GM21515 (cell line): ENCODE measurements around the gene ITSN1.
"Not testable (repeated sequence)": the region's sequence is repeated elsewhere in the genome, so short reads cannot be mapped to it uniquely, and the experiment has no call there.

ENCODE experiments used
- ATAC-seq: cut with Tn5 transposase; IDR thresholded peaks from one replicate; pipeline ENCODE4 v1.9.1; 2021; ENCODE audit not compliant: unreplicated experiment

The ITSN1 gene

DNA sequence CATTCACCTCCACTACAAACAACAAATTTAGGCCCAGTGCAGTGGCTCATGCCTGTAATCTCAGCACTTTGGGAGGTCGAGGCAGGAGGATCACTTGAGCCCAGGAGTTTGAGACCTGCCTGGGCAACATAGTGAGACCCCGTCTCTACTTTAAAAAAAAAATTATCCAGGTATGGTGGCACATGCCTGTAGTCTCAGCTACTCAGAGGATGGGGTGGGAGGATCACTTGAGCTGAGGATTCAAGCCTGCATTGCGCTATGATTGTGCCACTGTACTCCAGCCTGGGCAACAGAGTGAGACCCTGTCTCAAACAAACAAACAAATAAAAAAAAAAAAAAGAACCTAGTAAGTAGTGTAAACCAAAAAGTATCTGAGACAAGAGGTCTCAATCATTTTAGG is 86.8 kb downstream of the ITSN1 start:
- not testable (repeated sequence) for ATAC-seq

DNA sequence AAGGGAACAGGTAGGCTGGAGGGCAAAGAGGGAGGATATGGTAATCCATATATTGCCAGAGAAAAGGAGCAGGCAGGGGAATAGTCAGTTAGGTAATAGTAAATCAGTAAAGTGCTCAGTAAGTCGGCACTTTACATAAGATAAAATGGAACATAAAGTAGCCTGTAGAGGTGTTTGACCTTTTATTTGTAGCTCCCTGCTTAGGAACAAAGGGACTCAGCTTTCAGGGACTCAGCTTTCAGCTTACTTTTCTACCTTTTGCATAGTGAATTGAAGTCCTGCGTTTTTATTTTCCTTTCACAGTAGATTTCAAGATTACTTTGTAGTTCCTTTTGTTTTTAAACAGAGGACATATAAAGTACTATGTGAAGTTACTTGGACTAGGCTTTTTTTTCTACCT is 87.3 kb downstream of the ITSN1 start:
- ATAC-seq = no peak

DNA sequence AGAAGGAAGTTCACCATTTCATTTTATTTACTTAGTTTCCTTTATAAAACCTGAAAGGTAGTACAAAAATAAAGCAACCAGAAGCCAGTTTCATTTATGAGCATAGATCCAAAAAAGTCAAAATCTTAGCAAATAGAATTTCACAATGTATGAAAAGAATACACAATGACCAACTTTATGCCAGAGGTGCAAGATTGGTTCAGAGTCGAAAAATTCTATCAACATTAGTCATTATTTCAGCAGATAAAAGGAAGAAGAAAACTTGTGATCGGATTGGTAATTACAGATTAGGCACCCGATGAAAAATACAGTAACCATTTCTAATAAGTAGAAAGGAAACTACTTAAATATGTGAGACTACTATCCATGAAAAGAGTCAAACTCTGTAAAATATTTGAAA is 89.1 kb downstream of the ITSN1 start:
- no peak for ATAC-seq

DNA sequence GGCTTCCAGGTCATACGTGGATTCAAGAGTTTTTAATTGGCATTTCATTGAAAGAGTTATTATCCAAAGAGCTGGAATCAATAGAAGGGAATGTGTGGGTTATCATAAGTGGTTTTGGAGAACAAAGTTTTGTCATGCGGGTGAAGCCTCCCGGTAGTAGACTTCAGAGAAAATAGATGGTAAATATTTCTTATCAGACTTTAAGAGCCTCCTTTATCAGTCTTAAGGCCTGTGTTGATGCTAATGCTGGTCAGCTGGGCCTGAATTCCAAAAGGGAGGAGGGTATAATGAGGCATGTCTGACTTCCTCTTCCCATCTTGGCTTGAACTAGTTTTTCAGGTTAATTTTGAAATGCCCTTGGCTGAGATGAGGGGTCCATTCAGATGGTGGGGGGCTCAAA is 89.7 kb downstream of the ITSN1 start:
- ATAC-seq = no peak

DNA sequence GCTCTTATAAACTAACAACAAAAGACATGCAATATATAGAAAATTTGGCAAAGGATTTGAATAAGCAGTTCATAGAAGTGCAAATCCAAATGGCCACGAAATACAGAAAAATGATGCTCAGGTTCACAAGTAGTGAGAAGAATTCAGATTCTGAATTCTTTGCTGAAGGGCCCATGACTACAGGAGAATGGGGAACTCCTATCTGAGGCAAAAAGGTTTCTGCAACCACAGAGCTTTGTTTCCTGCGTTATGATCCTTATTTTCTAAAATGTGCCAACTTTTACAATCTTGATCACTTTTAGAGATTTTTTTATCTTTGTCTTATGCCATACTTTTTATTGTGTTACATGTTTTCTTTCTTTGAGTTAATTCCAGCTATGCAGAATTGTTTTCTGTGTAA is 91.3 kb downstream of the ITSN1 start:
- no peak for ATAC-seq

DNA sequence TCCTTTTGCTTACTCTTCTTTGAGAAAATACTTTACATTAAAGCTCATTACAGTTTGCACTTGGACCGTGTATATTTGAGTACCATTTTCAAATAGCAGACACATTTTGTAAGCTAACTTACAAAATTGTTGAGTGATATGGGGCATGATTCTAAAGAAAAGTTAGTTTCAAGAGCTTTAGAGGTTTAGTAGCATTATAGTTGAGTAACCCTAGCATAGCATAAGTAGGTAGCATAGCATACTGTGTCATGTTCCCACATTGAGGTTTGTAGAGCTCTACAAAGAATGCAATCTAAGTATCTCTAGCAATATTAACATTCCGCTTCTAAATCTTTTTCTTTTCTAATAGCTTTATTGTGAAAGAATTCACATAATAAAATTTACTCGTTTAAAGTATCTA is 92.0 kb downstream of the ITSN1 start:
- ATAC-seq = no peak

DNA sequence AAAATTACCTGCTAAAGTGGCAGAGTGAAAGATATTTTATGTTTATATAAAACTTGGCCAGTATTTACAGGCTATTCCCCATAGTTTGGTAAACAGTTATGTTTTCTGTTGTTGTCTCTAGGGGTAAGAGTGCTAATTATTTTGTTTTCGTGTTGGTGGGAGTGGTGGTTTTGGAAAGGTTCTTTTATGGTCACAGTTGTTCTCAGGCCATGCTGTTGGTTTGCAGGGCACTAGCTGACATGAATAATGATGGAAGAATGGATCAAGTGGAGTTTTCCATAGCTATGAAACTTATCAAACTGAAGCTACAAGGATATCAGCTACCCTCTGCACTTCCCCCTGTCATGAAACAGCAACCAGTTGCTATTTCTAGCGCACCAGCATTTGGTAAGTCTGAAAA is 92.5 kb downstream of the ITSN1 start:
- ATAC-seq = no peak

DNA sequence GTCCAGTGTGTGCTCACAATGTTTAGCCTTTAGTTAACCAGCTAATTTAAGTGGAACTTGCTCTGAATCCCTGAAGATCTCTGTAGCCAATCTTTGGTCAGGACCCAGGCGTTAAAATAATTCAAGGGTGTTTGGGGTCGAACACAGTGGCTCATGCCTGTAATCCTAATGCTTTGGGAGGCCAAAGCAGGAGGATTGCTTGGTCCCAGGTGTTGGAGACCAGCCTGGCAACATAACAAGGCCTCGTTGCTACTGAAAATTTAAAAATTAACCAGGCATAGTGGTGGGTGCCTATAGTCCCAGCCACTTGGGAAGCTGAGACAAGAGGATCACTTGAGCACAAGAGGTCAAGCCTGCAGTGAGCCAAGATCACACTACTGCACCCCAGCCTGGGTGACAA is 94.3 kb downstream of the ITSN1 start:
- ATAC-seq = no peak

DNA sequence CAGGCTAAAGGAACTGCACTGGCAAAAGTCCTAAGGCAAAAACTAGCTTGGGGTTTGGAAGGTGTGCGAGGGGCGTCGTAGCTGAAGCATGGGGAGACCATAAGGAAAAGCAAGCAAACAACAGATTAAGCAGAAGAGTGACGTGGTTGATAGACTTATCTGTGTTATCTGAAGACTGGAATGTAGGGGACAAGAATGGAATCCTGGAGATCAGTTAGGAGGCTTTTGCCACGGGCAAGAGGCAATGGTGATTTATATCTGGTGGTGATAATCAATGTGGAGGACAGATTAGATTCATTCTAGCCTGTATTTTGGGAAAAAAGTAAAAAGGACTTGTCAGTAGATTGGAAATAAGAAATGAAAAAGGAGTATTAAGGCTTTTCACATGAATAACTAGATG is 97.4 kb downstream of the ITSN1 start:
- no peak for ATAC-seq

DNA sequence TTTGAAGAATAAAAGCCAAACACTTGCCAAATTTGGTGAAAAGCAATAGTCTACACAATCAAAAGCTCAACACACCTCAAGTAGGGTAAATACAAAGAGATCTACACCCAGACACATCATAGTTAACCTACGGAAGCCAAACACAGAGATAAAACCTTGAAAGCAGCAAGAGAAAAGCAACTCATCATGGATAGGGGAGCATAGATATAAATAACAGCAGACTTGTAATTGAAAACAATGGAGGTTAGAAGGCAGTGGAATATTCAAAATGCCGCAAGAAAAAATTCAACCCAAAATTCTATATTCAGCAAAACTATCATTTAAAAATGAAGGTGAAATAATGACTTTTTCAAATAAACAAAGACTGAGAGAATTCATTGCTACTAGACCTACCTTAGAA is 105.1 kb downstream of the ITSN1 start:
- no peak for ATAC-seq

DNA sequence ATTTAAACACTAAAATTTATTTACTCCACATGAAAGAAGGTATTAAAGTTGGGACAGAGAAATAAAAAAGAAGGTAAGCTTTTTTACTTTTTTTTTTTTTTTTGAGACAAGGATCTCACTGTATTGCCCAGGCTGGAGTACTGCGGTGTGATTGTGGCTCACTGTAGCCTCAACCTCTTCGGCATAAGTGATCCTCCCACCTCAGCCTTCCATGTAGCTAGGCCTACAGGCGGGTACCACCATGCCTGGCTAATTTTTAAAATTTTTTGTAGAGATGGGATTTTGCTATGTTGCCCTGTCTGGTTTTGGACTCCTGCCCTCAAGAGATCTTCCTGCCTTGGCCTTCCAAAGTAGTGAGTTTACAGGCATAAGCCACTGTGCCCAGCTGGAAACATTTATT is 106.6 kb downstream of the ITSN1 start:
- ATAC-seq = no peak

DNA sequence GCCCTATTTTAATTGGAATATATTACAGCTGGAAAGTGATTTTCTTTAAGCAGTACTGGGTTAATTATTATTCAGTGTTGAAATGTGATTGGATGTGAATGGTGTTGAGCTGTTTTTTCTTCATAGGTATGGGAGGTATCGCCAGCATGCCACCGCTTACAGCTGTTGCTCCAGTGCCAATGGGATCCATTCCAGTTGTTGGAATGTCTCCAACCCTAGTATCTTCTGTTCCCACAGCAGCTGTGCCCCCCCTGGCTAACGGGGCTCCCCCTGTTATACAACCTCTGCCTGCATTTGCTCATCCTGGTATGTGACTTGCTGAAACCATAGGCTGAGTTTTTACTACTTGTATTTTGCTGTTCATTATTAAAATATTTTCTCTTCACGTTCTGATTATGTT is 107.7 kb downstream of the ITSN1 start:
- ATAC-seq = no peak

DNA sequence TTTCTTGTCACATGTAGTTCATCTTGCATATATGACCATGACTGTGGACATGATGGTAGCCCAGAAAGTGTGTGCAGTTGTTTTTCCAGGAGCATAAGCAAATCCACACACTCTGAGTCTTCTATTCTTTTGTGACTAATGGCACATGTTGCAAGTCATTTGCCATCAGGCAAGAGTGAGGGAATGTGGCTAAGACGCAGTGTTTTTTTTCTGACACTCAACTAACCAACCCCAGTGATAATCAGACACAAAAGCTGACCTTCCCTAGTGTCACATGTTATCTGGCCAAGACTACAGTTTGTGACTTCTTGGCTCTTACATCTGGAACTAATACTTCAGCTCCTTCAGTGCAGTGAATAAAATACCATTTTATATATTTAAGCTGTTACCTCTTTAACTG is 108.8 kb downstream of the ITSN1 start:
- ATAC-seq = no peak

DNA sequence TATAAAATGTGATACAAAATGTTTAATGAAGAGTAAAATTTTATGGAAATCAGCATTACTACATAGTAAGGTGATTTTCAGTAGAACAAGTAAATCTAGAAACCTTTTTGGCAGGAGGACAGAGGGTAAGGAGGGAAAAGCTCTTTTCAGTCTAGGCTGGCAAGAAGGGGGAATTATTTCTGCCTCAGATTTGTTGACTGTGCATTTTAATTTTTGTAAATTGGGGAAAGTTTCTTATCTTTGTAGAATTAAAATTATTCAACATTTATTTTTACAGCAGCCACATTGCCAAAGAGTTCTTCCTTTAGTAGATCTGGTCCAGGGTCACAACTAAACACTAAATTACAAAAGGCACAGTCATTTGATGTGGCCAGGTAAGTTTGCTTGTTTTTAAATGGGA is 109.2 kb downstream of the ITSN1 start:
- no peak for ATAC-seq

DNA sequence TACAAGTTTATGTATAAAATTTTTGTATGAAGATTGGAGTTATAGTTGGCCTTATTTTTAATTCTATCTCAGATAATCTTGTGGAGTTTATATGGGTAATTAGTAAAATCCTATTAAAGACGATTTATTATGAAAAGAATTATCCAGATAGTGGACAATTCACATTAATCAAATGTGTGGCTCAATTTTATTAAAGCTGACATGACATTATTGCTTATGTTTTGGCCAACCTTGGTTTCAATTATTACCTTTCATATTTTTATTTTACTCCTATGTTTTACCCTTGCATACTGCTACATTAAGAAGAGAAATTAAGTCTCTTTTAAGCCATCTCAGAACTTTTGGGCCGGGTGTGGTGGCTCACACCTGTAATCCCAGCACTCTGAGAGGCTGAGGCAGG is 110.0 kb downstream of the ITSN1 start:
- no peak for ATAC-seq

DNA sequence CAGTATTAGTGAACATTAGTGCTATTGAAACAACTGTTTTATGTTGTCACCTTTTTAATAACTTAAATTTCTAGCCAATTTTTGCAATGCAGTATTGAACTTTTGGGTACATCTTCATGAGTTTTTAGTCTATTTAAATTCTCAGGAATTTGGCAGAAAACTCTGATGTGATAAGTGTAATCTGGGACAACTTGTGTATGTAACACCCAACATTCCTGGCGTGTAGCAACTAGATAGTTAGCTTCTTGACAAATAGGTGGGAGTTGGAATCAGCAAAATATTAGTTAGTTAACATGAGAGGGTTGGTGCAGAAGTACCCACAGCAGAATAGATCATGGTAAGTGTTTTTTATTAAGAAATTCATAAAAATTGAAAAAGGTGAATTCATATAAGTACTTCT is 111.6 kb downstream of the ITSN1 start:
- ATAC-seq = no peak

DNA sequence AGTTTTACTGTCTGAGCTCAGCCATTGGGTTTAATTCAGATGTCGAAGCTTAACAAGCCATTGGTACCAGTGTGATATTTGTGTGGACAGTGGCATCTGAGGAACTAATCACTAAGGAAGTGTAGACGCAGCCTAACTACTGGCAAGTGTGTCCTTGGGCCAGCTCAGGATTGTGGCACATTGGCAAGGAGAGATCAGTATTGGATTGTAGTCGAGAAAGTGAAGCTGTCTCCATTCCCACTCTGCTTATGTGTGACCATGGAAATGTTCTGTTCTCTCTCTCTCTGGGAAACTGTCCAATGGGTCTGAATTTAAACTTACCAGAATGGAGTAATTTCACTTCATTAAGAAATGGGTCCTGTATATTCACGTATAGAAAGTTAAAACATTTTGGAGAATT is 112.2 kb downstream of the ITSN1 start:
- ATAC-seq = no peak

DNA sequence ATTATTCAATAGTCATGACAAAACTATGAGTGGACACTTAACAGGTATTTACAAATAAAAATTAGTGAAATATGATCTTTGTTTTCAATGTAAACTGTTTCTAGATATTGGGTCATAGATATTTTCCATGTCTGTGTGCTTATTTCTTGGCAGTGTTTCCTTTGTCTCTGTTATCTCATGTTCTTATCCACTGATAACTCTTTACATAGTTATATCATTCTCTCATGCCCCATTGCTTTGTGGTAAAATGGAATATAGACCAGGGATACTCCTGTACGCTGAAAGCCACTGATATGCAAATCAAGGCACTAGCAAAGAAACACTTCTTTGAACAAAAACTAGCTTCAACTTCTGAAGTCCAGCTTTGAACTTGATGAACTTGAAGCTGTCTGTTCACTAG is 113.1 kb downstream of the ITSN1 start:
- ATAC-seq = no peak

DNA sequence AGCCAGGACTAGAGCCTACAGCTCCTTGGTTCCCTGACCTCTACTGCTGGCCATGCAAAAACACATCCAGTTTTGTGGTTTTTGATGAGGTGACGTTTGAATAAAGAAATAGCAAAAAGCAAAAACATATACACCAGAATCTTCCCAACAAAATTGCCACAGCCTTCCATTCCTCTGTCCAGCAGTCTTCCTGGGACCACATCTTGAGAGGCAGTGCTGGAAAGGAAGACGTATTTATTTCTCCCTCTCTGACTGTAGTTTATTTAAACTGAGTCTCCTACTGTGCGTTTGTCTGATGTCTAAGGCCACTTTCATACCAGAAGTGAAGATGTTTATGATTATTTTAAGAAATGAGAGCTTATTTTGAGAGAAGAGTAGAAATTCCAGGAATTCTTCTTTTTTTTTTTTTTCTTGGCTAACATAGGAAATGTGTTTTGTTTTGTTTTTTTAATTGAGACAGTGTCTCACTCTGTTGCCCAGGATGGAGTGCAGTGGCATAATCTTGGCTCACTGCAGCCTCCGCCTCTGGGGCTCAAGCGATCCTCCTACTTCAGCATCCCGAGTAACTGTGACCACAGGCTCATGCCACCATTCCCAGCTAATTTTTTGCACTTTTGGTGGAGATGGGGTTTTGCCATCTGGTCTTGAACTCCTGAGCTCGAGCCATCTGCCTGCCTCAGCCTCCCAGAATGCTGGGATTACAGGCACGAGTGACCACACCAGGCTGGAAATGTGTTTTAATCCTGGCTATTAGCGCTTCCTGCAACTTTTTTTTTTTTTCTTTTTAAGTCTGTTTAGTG is 118.5 kb downstream of the ITSN1 start:
- ATAC-seq = no peak

DNA sequence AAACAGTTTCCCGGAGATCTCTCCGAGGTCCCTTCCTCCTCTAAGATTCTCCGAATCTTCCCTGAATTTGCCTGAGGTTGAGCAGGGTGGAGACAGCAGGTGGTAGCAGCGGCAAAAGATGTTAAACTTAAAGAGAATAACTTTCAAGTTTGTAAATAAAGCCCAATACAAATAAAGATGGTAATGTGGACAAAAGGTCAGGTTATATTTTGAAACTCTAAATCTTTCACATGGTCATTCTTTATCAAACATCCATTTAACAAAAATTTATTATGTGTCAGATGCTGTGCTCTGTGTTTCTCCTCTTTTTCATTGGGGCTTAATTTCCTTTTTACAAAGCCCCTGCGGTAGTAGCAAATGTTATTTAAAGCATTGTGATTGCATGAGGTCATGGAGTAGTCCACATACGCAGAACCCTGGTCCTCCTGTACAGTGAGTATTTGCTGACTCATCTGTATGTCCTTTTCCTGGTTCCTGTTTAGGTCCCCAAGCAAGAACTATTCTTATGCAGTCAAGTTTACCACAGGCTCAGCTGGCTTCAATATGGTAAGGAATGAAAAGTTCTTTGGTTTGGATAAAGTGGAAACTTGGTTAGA is 119.2 kb downstream of the ITSN1 start:
- no peak for ATAC-seq

DNA sequence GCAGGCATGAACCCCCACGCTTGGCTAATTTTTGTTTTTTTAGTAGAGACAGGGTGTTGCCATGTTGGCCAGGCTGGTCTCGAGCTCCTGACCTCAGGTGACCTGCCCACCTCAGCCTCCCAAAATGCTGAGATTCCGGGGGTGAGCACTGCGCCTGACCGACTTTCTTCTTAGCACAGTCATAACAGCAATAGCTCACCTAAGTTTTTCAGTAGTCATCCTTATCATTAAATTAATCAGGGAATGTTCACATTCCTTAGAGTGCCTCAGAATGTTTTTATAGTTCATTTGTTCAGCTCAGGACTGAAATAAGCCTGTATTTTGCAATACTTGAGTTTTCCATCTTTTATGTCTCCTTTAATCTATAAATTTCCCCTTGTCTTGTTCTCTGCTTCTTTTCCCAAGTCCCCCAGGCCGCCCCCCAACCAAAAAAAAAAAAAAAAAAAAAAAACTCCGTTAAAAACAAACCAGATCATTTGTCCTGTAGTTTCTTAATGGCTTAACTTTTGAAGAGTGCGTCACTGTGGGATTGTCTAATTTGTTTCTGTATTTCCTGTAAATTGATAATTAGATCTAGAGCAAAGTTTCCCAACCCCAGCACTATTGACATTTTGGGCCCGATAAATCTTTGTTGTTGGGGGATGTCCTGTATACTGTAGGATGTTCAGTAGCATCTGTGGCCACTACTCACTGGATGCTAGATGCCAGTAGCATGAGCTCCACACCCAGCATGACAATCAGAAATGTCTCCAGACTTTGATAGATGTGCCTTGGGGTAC is 120.7 kb downstream of the ITSN1 start:
- ATAC-seq = no peak

DNA sequence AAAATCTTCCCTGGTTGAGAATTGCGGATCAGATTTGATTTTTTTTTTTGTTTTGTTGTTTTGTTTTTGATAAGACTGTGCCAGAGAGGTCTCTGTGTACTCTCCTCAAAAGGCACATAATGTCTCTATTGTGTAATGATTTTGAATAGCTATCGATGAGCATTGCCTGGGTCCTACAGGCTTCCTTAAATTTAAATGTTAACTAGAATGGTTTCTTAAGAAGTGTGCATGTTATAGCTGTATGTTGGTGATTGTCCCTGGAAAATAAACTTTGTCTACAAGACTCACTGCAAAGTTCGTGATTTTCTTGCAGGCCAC is 121.2 kb downstream of the ITSN1 start:
- ATAC-seq = no peak
